WI38 (cell line): ENCODE results near the gene TOP1.
A peak's percentile ranks its signal among the peaks of the same experiment; 100 is the strongest.

ENCODE experiments used
- H3K4me3 ChIP-seq: 2 replicates; pipeline ENCODE4 v1.5.1; 2011; ENCODE audit warnings: low read depth, mild to moderate bottlenecking, control low read depth, low read length
- CTCF ChIP-seq: IDR thresholded peaks from 2 replicates; pipeline ENCODE4 v1.5.1; 2012; ENCODE audit warnings: low read depth, mild to moderate bottlenecking, control low read depth, low read length

The TOP1 gene

DNA sequence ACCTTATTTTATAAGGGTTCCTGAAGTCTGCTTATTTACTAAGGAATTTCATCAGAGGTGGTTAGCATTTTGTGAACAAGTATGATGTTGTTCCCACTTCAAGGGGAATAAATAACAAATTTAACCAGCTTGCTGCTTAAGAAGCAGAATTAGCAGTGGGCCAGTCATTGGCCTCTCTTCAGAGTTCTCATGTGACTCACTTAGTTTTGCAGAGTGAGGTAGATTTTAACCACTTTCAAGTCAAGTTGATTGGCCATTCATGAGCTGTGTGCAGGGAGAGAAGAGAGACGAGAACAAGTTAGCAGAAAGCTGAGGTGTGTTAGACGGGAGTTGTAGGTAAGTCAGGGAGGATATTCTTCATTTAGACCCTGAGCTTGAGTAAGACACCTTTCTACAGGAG, 18.1 kb downstream of the TOP1 start:
- no peak for TF ChIP-seq CTCF
- no peak overlapping the region for H3K4me3 ChIP-seq

GRCh38 chr20:41047279-41047974, 18.8 kb downstream of the TOP1 start:
- TF ChIP-seq CTCF = no peak
- H3K4me3 ChIP-seq = peak overlapping the region; percentile 44

GRCh38 chr20:41047975-41048305, 19.3 kb downstream of the TOP1 start:
- peak overlapping the region; percentile 44 for H3K4me3 ChIP-seq
- TF ChIP-seq CTCF = no peak

GRCh38 chr20:41048461-41049301, 20.1 kb downstream of the TOP1 start:
- peak overlapping the region; percentile 44 for H3K4me3 ChIP-seq
- TF ChIP-seq CTCF = no peak

DNA sequence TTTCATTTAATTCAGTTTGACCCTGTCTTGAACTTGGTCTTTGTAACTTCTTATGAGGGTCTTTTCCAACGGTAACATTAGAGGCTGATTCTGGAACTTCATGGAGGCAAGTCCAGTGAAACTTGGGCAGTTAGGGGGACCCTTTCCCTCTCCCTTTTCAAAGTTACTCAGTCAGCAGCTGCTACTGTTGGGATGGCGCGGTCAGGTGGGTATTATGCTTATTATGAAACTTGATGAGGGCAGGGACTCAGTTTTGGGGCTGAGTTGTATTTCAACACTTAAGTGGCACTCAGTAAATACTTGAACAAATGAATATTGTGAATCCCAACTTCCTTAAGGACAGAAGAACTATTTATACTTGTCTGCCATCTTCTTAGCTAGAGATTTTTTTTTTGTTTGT, 20.8 kb downstream of the TOP1 start:
- H3K4me3 ChIP-seq = no peak overlapping the region
- TF ChIP-seq CTCF = no peak

DNA sequence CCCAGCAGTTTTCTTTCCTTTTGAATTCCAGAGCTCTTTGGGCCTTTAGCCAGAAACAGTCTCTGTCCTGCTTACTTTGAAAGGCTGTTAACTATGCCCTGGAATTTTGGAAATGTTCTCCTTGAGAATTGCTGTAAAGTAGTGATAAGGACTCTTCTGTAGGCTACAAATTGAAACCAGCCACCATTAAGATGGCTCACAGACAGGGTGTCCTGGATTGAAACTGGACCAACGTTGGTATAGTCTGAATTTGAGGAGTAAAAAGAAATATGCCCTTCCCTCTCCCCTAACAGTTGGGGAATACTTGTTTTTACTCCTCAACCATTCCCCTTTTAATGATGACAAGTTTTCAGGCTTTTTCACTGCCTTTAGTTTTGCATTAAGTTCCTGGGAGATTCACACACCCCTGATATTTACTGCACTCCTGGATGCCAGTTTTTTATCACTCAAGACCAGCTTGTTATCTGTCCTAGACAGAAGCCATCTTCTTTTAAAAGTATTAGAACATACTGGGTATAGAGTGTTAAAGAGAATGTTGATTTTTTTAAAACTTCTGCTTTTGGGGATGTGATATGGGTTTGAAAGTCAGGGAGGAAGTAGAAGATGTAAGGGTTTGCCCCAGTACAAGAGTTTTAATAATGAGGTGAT, 21.9 kb downstream of the TOP1 start:
- H3K4me3 ChIP-seq = 0 out of 2 replicates have a peak overlapping the region, but pooled peaks have one; percentile 5
- TF ChIP-seq CTCF = no peak
